Neutrophil (primary cell): ENCODE data around the gene TEX47.

Experiments used
- H3K27ac ChIP-seq: fragments of 200-600 bp; sonication (generic); 2 replicates; pipeline ENCODE4 v1.5.1; 2016; ENCODE audit warnings: mild to moderate bottlenecking, moderate library complexity
- H3K27me3 ChIP-seq: fragments of 200-600 bp; sonication (generic); 2 replicates; pipeline ENCODE4 v1.6.0; 2016; ENCODE audit warnings: mild to moderate bottlenecking
- H3K36me3 ChIP-seq: fragments of 200-600 bp; sonication (generic); 2 replicates; pipeline ENCODE4 v1.5.1; 2017
- H3K4me1 ChIP-seq, 2 experiments: fragments of 200-600 bp in 1 of 2; sonication (generic) in 1 of 2; 1 replicate in 1 of 2; 2 replicates in 1 of 2; pipeline versions ENCODE4 v1.5.1 to v1.6.1; 2013 to 2016; ENCODE audit warnings: low read depth in 1 of 2, low read length in 1 of 2, mild to moderate bottlenecking in 1 of 2, moderate library complexity in 1 of 2; ENCODE audit not compliant: control insufficient read depth in 1 of 2, insufficient read depth in 1 of 2
- H3K4me3 ChIP-seq, 2 experiments: fragments of 200-600 bp in 1 of 2; sonication (generic) in 1 of 2; 1 replicate in 1 of 2; 2 replicates in 1 of 2; pipeline ENCODE4 v1.5.1; 2013 to 2016; ENCODE audit warnings: low read depth in 1 of 2, low read length in 1 of 2, mild to moderate bottlenecking in 1 of 2, moderate library complexity in 1 of 2
- H3K9me3 ChIP-seq: fragments of 200-600 bp; sonication (generic); 2 replicates; pipeline ENCODE4 v1.5.1; 2016
- CTCF ChIP-seq: fragments of 200-600 bp; sonication (generic); IDR thresholded peaks from 2 replicates; pipeline ENCODE4 v1.5.1; 2016; ENCODE audit warnings: antibody characterized with exemption

Gene TEX47

GRCh38 chr7:88787777-88788176, 7.8 kb downstream of the TEX47 start:
- Histone ChIP-seq H3K4me3 (no peak overlapping the region), H3K4me1 (no peaks in the 10 kb centered on the region), H3K36me3 (no peaks in the 10 kb centered on the region), H3K27ac (no peak overlapping the region), H3K27me3 (no peaks in the 10 kb centered on the region), H3K9me3 (no peaks in the 10 kb centered on the region)
- no peak for TF ChIP-seq CTCF

DNA sequence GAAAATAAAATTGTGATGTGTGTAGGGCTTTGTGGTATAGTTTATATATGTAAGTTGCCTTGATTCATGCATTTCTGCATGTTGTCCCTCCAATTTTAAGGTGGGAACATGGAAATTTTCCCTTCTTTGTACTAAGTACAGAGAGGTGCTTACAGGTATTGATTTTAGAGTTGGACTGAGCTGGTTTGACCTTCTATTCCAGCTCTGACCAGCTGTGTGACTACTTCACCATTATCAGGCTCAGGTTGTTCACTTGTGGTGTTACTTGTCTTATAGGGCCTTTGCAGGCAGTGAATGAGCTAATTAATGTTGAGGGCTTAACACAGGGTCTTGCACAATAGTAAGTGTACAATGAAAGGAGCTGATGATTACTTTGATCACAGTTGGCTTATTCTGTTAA, 19.7 kb downstream of the TEX47 start:
- Histone ChIP-seq H3K4me1 (no peaks in the 10 kb centered on the region), H3K27ac (no peak overlapping the region), H3K27me3 (no peaks in the 10 kb centered on the region), H3K9me3 (no peaks in the 10 kb centered on the region), H3K4me3 (no peak overlapping the region), H3K36me3 (no peaks in the 10 kb centered on the region)
- no peak for TF ChIP-seq CTCF

- H3K27me3 ChIP-seq, result no peaks in the 10 kb centered on the region
- no peak overlapping the region for H3K27ac ChIP-seq
- no peaks in the 10 kb centered on the region for H3K36me3 ChIP-seq
- H3K4me3 ChIP-seq, result no peak overlapping the region
- no peaks in the 10 kb centered on the region for H3K9me3 ChIP-seq
- H3K4me1 ChIP-seq, result no peaks in the 10 kb centered on the region
- no peak for TF ChIP-seq CTCF
These were observed 22.8 kb downstream of the TEX47 start for GRCh38 chr7:88772776-88773175.

GRCh38 chr7:88771417-88771816, 24.1 kb downstream of the TEX47 start:
- H3K9me3 ChIP-seq, result no peaks in the 10 kb centered on the region
- no peak overlapping the region for H3K4me3 ChIP-seq
- no peaks in the 10 kb centered on the region for H3K27me3 ChIP-seq
- no peaks in the 10 kb centered on the region for H3K4me1 ChIP-seq
- H3K36me3 ChIP-seq, result no peaks in the 10 kb centered on the region
- H3K27ac ChIP-seq, result no peak overlapping the region
- no peak for TF ChIP-seq CTCF

DNA sequence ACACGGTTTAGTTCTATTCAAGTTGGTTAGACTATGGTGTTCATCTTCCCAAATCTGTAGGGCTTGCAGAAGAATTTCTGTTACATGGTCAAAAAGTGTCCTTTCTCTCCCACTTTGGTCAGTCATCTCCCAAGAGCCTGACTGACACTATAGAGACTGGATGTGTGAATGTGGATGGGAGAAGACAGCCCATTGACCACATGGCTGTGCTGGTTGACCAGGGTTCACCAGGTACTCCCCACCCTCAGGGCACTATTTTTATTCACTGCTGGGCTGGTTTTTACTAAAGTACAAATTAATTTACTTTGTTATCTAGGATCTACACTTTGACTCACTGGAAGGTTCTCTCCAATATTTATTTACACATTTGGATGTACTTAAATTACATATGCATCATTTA, 33.8 kb downstream of the TEX47 start:
- Histone ChIP-seq H3K27ac (no peak overlapping the region), H3K36me3 (no peaks in the 10 kb centered on the region), H3K27me3 (peaks cover 63% of the 10 kb centered on the region), H3K4me3 (no peak overlapping the region), H3K9me3 (no peaks in the 10 kb centered on the region), H3K4me1 (no peaks in the 10 kb centered on the region)
- no peak for TF ChIP-seq CTCF

DNA sequence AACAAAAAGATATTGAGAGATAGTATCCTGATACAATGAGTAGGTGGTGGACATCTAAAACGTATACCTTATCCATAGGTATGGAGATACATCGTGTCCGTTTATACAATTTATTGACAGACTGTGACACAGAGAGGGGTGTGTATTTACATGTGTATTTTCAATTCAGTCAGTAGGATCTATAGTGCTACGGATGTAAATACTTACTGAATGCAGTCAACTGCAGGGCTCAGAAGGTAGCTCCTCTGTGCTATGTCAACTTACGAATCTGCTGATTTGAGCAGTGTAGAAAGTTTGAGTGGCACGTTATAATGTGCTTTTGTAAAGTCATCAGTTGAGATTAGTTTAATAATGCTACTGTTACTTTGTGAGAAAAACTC, 35.4 kb downstream of the TEX47 start:
- Histone ChIP-seq H3K27me3 (peaks cover 76% of the 10 kb centered on the region), H3K27ac (no peak overlapping the region), H3K4me1 (no peaks in the 10 kb centered on the region), H3K36me3 (no peaks in the 10 kb centered on the region), H3K9me3 (no peaks in the 10 kb centered on the region), H3K4me3 (no peak overlapping the region)
- no peak for TF ChIP-seq CTCF
